Kidney glomerular epithelial cell (primary cell): ENCODE results near the gene INVS.
"Not testable (repeated sequence)": the region's sequence is repeated elsewhere in the genome, so short reads cannot be mapped to it uniquely, and the experiment has no call there.

Source experiments
- DNase-seq: peaks from one replicate; lab custom pipeline; 2025; lab: John Stamatoyannopoulos, UW

The INVS gene

DNA sequence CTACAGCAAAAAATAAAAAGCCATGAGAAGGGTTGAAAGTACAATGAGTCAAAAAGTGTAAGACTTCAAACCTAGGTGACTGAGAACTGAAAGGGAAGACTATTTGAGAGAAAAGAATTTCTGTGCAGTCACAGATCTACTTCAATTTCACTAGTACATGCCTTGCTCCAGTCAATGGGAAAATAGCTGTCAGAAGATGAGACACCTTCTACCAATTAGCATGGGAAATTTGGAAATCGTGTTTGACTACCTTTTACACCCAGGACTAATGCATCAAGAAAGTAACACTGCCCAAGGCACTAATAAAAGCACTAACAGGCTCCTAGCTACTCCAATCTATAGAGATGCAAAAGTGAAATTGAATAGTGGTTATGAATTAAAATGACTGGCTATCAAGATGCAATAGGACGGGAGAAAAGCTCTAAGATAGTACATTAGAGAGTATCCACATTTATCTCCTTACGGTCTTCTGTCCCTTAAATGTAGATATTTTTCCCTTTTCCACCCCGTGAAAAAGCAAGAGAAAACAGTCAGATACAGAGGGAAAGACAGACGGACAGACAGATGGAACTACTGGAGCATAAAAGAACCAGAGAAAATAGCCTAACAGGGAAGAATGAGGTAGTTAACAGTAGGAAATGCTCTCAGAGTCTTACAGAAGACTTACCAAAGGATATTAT, 15.5 kb upstream of the INVS start:
- no peak for DNase-seq

DNA sequence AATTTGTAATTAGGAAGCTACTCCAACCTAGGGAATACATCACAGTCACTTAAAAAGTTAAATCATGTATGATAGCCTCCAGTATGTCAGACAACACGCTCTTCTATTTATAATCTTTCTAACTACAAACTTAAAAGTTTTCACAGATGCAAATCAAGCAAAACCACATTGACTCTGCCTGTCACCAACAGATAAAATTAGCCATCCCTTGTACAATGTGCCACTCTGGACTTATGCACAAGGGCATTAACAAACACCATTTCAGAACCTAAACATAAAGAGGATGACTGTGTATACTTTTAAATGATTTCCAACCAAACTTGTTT, 15.0 kb upstream of the INVS start:
- no peak for DNase-seq

DNA sequence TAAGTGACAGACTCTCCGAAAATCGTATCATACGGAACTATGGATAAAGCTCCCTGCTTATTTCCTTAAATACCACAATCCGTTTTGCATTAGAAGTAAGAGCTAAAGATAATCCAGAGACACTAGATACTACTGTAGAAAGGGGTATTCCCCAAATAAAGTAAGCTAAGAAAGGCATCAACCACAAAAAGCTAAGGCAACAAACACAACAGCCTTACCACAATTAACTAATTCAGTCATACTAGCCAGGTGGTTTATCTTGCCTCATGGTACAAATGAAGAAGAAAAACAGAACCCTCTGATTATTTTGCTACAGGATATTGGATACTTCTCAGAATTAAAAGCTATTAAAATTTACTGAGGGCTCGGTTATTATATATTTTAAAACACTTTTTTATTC, 14.3 kb upstream of the INVS start:
- DNase-seq: no peak

DNA sequence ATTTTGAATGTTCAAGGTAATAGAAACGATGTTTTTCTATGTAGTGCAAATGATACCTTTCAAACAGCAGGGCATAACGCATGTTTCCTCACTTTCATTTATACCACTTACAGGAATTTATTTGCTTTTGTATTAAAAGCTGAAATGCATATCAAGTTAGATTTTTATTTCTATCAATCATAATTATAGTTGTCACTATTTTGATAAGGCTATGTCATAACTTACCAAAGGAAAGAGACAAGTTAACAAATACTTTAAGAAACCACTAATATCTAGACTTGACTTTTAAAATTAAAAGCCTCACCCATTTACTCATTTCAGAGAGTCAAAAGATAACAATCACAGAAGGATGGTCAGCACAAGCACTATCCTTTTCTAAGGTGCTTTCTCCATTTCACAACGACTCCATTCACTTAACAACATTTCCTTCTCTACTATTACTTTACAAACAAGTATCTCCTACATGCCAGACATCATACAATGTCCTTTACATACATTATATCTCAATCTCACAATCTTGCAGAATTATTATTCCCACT, 12.9 kb upstream of the INVS start:
- DNase-seq: no peak

DNA sequence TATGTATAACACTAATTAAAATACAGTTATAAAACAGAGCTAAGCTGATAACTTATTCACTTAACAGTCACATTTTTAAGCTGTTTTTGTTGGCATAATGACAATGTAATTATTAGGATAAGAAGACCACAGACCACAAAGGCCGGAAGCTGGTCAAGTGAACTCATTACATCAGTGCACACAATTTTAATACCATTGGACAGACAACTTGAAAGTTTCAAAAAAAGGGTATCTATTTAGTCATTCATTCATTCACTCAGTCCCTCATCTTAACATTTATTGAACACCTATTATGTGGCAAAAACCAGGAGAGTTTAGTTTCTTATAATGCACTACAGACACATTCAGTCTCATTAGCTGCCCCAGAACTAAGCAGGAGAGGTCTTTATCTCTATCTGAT, 11.8 kb upstream of the INVS start:
- peak; percentile 67 for DNase-seq

DNA sequence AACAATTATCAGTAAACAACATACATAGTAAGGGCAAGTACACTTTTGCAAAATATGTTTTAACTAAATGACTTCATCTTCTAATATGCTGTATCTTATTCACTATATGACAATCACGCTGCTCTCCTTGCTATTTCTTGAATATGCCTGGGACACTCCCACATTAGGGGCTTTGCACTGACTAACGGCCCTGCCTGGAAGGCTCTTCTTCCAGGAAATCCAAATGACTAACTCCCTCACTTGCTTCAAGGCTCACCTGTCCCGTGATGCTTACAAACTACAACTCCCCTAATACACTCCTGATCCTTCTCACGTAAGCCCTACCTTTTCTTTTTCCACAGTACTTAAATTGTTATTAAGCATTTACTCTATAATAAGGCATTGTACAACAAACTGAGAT, 10.8 kb upstream of the INVS start:
- DNase-seq: peak; percentile 32

DNA sequence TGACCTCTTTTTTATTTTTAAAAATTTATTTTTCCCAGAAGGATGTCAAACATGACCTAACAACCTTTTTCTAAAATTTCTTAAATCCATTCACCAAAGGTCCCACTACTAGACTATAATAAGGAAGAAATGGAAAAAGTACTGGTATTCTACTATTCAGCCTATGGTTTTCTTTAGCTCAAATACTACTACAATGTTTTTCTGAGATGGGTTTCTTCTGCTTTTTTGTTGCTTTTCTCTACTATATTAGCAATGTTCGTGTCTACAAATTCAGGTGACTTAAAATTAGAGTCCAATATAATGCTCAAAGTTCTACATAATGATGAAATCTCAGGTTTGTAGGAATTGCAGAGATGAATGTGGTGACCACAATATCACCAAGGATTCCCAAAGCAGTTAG, 8.2 kb upstream of the INVS start:
- DNase-seq: no peak

DNA sequence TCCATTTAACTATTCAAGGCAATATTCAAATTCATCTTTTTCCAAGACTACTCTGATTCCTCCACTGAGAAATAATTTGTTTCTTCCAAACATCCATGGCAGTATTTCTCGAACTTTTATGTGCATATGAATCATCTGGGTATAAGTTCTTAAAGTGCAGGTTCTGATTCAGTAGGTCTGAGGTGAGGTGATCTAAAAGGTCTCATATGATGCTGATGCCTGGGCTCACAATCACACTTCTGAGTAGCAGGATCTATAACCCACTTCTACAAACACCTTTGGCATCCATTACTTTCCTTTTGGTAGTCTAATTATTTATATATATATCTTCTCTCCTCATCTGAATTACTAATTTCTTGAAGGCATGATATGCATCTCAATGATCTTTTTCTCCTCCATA, 7.4 kb upstream of the INVS start:
- no peak for DNase-seq

DNA sequence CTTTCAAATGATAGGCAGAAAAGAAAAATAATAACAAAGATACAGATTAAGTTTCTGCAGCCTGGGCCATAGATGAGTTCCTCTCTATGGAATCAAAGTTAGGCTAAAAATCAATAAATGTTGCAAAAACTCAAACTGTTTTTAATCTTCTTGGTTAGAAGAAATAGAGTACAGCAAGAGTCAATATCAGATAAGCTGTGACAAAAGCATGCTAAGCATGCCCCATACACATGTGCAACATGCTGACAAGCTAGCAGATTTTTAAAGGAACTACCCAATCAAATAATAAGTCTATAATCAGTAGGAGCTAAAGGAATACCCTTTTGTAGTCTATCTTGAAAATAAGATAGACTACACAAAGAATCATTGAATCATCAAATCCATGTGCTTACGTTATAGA, 7.0 kb upstream of the INVS start:
- DNase-seq: no peak

DNA sequence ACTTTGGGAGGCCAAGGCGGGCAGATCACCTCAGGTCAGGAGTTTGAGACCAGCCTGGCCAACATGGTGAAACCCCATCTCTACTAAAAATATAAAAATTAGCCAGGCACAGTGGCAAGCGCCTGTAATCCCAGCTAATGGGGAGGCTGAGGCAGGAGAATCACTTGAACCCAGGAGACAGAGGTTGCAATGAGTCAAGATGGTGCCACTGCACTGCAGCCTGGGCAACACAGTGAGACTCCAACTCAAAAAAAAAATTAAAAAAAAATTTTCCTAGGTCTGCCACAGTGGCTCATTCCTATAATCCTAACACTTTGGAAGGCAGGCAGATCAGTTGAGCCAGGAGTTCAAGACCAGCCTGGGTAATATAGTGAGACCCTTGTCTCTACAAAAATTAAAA, 4.6 kb upstream of the INVS start:
- DNase-seq: not testable (repeated sequence)

DNA sequence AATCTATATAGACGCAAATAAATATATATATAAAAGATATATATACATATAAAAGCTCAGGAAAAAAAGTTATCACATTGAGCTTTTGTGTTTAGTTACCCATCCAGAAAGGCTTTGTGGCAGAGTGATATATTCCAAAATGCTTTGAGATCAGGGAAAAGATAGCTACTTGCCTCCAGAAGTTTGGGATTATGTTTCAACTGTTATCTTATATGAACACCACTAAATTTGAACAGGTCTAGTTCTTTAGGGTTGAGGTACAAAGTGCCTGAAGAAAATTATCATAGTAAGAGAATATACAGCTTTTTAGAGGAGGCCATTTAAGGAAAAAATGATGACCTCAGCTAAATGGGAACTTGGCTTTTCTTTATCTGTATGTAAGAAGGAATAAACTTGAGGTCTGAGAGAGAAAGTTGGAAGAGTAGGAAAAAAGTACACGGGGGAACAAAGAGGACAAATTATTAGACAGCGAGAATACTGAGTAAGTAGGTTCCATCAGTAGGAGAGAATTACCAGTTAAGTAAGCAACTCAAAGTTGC, 2.6 kb upstream of the INVS start:
- no peak for DNase-seq

DNA sequence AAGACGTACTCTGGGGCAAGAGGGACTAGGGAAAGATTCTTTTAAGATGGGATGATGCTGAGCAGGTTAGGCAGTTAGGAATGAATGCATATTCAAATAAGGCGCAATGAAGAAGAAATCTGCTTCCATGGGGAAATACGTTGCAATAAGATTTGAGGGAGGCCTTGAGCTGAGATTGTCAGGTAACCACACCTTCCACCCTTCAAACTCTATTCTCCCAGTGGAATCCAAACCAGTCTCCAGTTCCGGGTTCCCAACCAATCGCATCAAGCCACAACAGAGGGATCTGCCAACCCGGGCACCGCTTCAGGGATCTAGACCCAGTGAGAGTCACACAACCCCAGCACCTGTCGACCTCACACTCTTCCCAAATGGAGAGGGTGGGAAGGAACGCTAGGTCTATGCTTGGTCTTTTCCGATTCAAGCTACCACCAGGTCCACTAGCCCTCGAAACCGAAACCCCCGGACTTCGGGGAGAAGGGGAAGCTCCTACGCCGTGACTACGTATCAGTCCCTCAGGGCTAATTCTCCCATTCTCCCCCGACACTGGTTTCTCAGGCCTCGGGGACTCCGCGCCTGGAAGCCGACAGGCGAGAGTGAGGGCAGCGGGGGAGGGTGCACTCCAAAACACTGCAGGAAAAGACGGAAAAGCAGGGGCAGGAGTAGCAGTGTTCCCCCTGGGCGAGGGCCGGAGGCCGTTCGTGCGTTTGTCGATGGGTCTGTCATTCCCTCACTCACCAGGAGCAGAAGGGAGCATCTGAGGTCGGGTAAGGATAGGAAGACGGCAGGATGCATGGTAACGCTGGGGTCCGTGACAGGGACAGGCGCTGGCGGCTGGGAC, 777 bp upstream of the INVS start:
- DNase-seq: peak; percentile 67

DNA sequence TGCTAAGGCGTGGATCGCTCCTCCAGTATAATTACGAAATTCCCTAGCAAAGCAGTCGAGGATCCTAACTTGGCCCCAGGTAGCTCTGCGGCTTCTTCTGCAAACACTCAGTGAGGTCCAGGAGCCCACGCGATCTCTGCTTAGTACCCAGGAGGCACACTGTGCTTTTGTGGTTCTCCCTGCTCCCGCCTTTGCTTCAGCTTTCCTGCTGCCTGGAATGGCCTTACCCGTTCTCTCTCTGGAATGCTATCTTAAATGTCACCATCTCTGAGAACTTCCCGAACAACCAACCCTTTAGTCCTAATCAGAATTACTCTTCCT, 639 bp downstream of the INVS start:
- DNase-seq: peak; percentile 68

DNA sequence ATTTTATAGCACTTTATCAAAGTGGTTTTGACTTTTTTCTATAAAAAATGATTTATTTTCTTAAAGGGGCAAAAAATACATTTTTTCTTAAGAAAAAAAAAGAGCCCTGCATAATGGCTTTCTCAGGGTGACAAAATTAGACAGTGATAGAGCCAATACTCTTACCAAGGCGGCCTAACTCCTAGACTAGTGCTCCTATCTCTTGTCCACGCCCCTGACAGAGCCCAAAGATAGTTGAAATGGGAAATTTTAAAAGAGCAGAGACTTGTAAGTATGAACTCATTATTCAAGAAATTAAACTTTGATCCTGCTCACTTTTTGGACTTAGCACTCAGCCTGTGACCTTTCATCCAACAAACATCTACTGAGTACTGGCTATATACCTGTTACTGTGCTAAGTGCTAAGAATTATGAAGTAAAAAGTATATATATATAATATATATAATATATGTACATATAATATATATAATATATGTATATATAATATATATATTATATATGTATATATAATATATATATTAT, 1.2 kb downstream of the INVS start:
- DNase-seq: no peak

DNA sequence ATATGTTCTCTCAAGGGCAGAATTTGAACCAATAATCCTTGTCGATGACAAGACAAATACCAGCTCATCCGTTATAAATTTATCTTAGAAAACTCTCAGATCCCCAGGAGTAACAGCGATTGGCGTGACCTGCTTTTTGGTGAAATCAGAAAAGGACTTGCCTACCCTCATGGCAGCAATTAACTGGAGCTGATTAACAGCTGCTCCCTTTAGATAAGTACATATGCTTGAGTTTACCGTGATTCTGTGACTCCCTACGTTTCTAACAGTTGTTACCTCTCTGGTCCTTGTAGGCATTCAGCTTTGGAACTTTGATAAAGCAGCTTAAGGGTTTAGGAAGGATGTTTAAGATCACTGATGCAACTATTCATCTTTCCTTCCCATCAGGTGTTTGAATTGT, 2.6 kb downstream of the INVS start:
- no peak for DNase-seq

DNA sequence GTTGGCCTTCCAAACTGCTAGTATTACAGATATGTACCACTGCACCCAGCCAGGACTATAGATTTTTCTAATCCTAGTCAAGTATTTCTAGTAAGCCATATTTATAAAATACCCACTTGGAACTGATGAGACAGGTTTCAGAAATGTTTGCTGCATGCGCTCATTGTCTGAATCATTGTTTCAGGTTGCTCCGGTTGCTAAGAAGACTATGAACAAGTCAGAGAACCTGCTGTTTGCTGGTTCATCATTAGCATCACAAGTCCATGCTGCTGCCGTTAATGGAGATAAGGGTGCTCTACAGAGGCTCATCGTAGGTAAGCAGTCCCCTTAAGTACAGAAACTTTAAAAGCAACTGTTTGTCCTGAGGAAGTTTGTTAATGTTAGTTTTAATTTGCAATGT, 5.3 kb downstream of the INVS start:
- DNase-seq: peak; percentile 15

DNA sequence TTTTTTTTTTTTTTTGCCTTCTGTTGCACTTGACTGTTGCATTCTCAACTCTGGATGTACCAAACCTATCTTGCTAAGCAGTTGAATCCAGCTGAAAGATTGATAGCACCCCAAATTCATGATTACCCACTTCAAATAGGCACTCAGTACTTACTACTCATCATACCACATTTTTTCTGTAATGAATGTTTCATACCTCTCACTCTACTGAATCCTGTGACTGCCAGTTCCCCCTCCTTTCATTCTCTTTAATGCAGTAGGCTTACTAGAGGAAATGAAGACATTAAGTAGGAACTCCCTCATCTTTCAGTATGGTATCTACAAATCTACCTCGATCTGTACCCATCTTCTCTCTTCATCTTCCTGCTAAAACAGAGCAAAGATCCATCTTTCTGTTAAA, 6.8 kb downstream of the INVS start:
- DNase-seq: no peak

DNA sequence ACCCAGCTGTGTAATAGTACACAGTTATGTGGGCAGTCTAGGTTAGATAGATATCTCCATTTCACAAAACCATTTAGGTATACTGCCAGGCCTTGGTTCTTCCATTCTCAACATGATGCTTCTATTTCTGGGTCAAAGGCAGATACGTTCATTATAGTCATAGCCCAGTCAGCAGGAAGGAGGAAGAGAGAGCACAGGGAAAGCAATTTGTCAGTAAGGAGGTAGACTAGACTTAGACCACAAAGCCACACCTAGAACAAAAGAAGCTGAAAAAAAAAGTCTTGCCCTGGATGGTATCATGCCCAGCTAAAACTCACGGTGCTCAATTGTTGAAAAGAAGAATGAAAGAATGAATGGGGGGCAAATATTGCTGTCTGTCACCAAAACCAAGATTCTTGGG, 7.6 kb downstream of the INVS start:
- DNase-seq: no peak

DNA sequence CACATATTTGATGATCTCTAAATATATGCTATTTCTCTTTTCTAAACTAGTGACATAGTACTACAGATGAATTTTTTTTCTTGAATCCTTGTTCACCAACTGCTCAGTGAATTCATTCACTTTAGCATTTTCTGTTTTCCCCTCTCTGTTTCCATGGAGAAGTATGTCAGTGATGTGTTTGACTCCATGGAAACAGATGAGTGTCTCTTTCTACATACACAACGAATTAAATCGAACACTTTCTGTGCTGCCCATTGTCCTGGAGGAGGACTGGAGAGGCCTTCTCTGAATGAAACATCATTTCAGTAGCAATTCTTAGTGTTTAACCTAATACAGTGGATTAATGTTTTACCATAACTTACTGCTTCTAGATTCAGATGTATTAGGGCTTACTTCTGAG, 9.5 kb downstream of the INVS start:
- no peak for DNase-seq

DNA sequence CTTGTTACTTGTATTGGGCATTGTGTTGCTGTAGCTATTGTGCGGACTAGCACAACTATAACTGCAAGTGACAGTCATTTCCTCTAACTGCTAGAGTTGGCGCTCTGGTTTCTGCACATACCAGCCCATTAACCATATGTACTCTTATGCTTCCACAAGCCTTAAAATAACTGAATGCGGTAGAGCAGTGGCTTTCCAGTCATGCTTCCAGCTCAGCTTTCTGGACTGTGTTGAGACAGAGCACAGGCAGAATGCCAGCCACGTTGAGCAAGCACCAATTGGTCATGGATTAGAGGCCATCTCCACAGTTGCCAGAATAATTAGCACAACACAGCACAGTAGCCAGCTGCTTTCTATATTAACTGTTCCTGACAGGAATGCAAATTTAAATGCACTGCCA, 12.2 kb downstream of the INVS start:
- peak; percentile 32 for DNase-seq

DNA sequence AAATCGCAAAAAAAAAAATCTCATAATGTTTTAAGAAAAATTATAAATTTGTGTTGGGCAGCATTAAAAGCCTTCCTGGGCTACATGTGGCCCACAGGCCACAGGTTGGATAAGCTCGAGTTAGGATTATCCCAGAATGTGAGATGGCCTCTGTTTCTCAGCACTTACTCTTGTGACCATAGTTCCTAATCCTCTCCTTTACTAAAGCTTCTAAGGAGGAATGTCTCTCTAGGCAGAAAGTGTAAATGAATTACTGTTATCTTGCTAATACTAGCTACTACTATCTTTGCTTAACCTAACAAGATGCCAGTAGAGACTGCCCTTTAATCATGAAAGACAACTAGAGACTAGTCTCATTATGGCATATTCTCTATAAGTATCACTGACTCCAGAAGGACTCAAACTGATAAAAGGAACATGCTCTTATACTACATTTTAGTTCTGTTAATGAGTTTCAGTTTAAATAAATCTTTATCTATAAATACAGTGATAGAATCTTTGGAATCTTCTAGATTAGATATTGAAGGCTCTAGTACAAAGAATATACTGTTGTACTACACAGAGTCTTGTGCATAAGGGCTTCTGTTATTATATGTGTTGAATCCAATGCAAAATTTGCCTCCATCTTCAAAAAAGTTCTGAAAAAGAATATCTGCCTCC, 13.8 kb downstream of the INVS start:
- no peak for DNase-seq

DNA sequence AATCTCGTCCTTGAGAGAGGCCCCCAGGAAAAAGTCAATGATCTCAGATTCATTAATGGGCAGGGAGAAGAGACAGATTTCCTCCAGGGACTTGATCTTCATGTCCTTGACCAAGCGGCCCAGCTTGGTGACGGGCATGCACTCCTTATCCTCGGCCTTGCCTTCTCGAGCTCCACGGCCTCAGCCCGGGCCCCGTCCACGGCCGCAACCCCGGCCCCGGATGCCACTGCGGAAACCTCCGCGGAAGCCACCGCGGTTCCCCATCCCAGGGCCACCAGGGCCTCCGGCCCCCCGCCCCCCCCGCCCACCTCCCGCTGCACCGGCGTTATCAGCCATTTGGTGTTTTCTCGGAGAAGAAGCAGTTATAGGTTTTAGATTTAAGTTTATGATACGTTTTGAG, 18.3 kb downstream of the INVS start:
- no peak for DNase-seq

DNA sequence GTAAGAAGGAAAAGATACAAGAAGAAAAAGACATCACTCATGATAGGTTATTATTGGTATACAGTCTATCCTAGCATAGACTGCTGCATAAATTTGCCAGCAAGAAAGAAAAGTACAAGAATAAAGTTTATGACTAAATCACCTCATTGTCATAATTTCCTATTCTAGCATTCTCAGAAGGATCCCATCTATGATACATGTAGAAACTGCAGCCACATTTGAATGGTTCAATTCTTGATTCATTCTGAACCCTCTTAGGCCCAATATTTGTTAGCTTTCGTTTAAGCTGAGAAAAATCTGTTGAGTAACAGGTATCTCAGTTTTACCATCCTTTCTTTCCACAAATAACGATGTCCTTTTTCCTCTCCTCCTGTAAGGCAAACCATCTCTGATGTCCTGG, 21.2 kb downstream of the INVS start:
- no peak for DNase-seq
